ENCODE measurements around the gene PGAP2.
"Not testable (repeated sequence)": the region's sequence is repeated elsewhere in the genome, so short reads cannot be mapped to it uniquely, and the experiment has no call there.

The PGAP2 gene

DNA sequence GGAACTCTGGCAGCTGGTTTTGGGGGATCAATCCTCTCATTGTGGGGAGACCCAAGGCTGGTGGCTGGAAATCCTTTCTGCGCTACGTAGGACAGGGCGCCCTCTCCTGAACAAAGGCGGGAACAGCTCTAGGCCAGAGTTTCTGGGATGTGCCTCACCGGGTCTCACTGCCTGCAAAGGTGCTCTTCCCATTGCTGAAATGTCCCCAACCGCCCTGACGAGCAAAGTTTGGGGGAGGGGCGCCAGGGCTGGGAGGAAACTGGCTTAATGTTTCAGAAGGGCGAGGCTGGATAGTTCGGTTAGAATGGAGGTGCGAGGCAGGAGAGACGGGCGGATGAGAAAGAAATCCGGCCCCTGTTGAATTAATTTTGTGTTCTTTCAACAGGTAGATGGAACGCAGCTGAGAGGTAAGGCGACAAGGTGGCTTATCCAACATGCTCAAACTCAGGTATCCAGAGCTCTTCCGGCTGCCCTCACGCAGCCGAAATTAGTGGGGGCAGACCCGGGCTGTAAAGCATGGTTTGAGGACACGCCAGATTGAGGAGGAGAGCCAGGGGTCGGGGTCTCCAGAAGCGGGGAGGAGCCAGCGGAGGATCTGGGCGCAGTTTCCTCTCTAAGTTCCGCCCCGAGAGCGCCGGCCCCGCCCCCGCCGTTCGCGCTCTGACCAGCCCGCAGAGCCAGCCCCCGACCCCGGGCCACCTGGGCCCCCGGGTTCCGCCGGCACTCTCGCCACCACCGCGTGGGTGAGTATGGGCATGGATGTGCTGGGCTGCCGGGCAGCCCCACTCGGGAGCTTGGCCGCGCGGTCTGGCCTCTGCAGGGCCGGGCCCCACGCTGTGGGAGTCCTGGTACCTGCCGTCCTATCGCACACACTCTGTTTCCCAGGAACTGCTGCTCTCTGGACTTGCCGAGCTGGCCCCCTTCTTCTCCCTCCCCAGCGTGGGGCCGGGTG is at the start of gene PGAP2:
Gene PGAP2 (plus strand): TSS at position 652 of the 952 bp plus-strand sequence. CDS start 2,700 bp downstream, outside the sequence.
- peak in 1 of 2 donors; percentile 49 for DNase-seq (ENCODE audit: low read depth in 2 of 2)

DNA sequence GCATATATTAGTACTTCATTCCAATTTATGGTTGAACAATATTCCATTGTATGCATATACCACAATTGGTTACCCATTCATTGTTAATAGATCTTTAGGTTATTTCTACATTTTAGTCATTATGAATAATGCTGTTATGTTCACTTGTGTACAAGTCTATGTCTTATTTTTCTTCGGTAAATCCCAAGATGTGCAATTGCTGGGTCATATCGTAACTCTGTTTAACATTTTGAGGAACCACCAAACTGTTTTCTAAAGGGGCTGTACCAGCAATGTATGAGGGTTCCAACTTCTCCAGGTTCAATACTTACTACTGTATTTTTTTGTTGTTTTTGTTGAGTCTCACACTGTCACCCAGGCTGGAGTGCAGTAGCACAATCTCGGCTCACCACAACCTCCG is 44.1 kb upstream of the PGAP2 start:
- DNase-seq (ENCODE audit: low read depth in 2 of 2) = no peak

- not testable (repeated sequence) for DNase-seq (ENCODE audit: low read depth in 2 of 2)
These were observed 41.5 kb upstream of the PGAP2 start for GRCh38 chr11:3766836-3767235.

GRCh38 chr11:3767536-3767935 is 40.8 kb upstream of the PGAP2 start:
- DNase-seq (ENCODE audit: low read depth in 2 of 2) = no peak

- no peak for DNase-seq (ENCODE audit: low read depth in 2 of 2)
These were observed 35.2 kb upstream of the PGAP2 start for GRCh38 chr11:3773180-3773579.

- no peak for DNase-seq (ENCODE audit: low read depth in 2 of 2)
These were observed 32.5 kb upstream of the PGAP2 start for GRCh38 chr11:3775736-3776406.

GRCh38 chr11:3781423-3781822 is 26.9 kb upstream of the PGAP2 start:
- DNase-seq (ENCODE audit: low read depth in 2 of 2) = no peak

DNA sequence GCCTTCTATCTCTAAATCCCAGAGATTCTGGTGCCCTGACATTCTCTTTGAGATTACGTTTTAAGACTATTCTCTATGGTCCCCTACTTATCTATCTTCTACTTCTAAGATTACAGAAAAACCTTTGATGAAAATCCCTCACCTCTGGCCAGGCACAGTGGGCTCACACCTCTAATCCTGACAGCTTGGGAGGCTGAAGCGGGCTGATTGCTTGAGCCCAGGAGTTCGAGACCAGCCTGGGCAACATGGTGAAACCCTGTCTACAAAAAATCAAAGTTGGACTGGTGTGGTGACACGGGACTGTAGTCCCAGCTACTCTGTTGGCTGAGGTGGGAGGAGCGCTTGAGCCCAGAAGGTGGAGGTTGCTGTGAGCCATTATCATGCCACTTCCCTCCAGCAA is 25.4 kb upstream of the PGAP2 start:
- DNase-seq (ENCODE audit: low read depth in 2 of 2) = no peak

DNA sequence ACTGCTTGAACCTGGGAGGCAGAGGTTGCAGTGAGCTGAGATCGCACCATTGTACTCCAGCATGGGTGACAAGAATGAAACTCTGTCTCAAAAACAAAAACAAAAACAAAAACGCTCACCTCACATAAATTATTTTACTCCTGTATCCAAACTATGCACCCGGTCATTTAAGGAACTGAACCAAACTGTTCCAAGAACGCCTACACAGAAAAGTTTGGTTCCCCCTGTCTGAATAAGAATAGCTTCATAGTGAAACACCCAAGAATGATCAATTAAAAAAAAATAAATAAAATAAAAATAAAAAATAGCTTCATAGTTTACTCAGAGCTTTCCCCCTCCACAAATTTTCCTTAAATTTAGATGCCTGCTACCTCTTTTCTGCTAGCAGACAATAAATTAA is 24.7 kb upstream of the PGAP2 start:
- DNase-seq (ENCODE audit: low read depth in 2 of 2) = no peak

DNA sequence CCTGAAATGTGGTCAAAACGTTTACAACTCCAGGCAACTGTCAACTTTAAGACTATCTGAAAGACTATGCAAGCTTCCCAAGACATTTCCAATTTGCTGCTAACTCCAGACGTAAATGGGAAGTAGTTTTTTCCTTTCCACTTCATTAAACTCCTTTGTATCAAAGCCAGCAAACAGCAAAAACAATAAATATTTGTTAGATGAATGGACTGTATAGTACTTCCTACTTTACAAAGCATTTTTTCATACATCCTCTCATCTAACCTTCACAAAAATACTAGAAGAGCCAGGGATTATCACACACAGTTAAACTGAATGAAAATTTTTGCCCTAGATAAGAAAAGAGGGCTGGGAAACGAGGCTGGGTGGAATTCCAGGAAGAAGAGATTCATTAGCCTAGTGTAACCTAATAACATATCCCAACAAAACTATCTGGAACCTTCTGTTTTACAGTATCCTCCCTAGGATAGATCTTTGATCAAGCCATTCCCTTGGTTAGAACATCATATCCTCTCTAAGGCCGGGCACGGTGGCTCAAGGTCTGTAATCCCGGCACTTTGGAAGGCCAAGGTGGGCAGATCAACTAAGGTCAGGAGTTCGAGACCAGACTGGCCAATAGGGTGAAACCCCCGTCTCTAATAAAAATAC is 21.5 kb upstream of the PGAP2 start:
- no peak for DNase-seq (ENCODE audit: low read depth in 2 of 2)

DNA sequence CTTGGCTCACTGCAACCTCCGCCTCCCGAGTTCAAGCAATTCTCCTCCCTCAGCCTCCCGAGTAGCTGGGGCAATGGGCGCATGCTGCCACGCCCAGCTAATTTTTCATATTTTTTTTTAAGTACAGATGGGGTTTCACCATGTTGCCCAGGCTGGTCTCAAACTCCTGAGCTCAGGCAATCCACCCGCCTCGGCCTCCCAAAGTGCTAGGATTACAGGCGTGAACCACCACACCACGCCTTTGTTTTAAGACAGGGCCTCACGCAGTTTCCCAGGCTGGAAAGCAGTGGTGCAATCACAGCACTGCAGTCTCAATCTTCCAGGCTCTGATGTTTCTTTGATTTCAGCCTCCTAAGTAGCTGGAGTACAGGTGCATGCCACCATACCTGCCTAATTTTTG is 14.0 kb upstream of the PGAP2 start:
- DNase-seq (ENCODE audit: low read depth in 2 of 2) = not testable (repeated sequence)

- DNase-seq (ENCODE audit: low read depth in 2 of 2) = no peak
These were observed 13.0 kb upstream of the PGAP2 start for GRCh38 chr11:3795131-3796001.

DNA sequence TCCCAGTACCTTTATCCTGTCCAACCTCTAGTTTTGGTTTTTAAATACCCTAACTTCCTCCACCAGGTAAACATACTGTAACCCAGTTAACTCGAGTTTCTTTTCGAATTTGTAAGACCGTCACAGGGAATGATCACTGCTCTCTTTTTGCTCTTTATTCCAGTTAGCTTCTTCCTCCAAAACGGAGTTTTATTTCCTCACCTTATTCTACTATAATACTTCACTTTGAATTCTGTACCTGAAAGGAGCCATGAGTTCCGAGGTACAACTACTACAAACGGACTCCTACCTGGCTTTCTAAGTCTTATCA is 12.4 kb upstream of the PGAP2 start:
- DNase-seq (ENCODE audit: low read depth in 2 of 2) = no peak

DNA sequence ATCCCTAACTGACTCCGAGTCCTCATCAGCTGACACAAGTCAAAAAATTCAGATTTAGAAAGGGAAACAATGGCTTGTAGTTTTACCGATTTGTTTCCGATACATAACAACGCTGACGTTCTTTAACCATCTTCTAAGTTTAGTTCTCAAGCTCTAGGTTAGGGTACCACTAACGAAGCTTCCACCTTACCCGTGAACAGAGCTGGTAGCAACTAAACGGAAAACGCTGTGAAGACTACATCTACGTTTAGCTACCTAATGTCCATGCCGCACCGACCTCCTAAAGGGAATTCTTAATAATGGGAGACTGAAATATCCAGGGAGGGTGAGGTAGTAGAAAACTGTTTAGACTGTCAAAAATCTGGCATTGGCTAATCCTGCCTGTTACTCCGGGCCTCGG is 12.0 kb upstream of the PGAP2 start:
- DNase-seq (ENCODE audit: low read depth in 2 of 2) = no peak

GRCh38 chr11:3796801-3797328 is 11.5 kb upstream of the PGAP2 start:
- DNase-seq (ENCODE audit: low read depth in 2 of 2) = no peak

- DNase-seq (ENCODE audit: low read depth in 2 of 2) = peak; percentile 100
These were observed 10.8 kb upstream of the PGAP2 start, which contains the start of gene NUP98 for GRCh38 chr11:3797329-3798090. Gene NUP98, minus strand, starts transcription at chr11:3797554. Its CDS starts 15,437 bp downstream, at chr11:3782117.

- DNase-seq (ENCODE audit: low read depth in 2 of 2) = no peak
These were observed 9.2 kb upstream of the PGAP2 start for GRCh38 chr11:3799143-3799542.

GRCh38 chr11:3799873-3800272 is 8.5 kb upstream of the PGAP2 start:
- DNase-seq (ENCODE audit: low read depth in 2 of 2) = no peak

GRCh38 chr11:3802011-3802790 is 6.2 kb upstream of the PGAP2 start:
- DNase-seq (ENCODE audit: low read depth in 2 of 2) = no peak
